Osteocyte (in vitro differentiated cells): ENCODE data around the gene RASGRP3. TPM values are rescaled to one million over a fixed set of nuclear protein-coding genes. Genes with fewer than 3 reads are reported as not detected.

Source experiments
- DNase-seq: peaks from one replicate; pipeline ENCODE4 v3.0.0; 2021; ENCODE audit warnings: mixed read lengths; ENCODE audit not compliant: unreplicated experiment; ENCODE audit errors: extremely low spot score
- H3K27ac Mint-ChIP-seq: one replicate; pipeline ENCODE4 v1.8.0; 2021; ENCODE audit warnings: mild to moderate bottlenecking, mixed read lengths; ENCODE audit not compliant: unreplicated experiment
- H3K27me3 Mint-ChIP-seq: one replicate; pipeline ENCODE4 v1.8.0; 2021; ENCODE audit warnings: mixed read lengths; ENCODE audit not compliant: unreplicated experiment
- H3K36me3 Mint-ChIP-seq: one replicate; pipeline ENCODE4 v1.8.0; 2021; ENCODE audit warnings: mixed read lengths; ENCODE audit not compliant: unreplicated experiment
- H3K4me1 Mint-ChIP-seq: one replicate; pipeline ENCODE4 v1.8.0; 2021; ENCODE audit warnings: mixed read lengths; ENCODE audit not compliant: unreplicated experiment
- H3K4me3 Mint-ChIP-seq: one replicate; pipeline ENCODE4 v1.8.0; 2021; ENCODE audit warnings: mild to moderate bottlenecking, moderate library complexity, mixed read lengths; ENCODE audit not compliant: unreplicated experiment
- H3K9me3 Mint-ChIP-seq: one replicate; pipeline ENCODE4 v1.8.0; 2021; ENCODE audit warnings: mixed read lengths; ENCODE audit not compliant: unreplicated experiment
- total RNA-seq: library from RNA; stranded (reverse); gene quantifications from 2 replicates; pipeline ENCODE4 v1.2.1, GENCODE V29; 2021
- TF ChIP-seq, protein P1 (sequence below): fragments of 200-600 bp; sonication (generic); IDR thresholded peaks from 2 replicates; pipeline ENCODE4 v1.5.0; 2021; ENCODE audit warnings: antibody characterized with exemption, mild to moderate bottlenecking, moderate library complexity

The RASGRP3 gene
- total RNA-seq, 1 donor from 2014 or later = 2.1 TPM

DNA sequence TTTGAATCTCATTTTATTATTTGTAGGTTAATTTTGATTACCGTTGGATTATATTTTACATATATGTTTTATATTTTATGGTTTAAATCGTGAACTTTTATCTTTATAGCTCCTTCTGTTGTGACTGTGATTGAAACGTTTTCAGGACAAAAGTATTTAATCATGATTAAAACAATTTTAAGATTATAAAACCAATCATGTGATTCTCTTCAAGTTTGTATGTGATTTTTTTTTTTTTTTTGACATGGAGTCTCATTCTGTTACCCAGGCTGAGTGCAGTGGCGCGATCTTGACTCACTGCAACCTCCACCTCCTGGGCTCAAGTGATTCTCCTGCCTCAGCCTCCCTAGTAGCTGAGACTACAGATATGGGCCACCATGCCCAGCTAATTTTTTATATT lies 7.2 kb upstream of the RASGRP3 start:
- Mint-ChIP-seq H3K4me1 (no peaks in the 10 kb centered on the region), H3K36me3 (no peaks in the 10 kb centered on the region), H3K27ac (no peak overlapping the region), H3K27me3 (no peaks in the 10 kb centered on the region), H3K9me3 (peaks cover 3% of the 10 kb centered on the region), H3K4me3 (no peak overlapping the region)
- TF ChIP-seq, protein P1, sequence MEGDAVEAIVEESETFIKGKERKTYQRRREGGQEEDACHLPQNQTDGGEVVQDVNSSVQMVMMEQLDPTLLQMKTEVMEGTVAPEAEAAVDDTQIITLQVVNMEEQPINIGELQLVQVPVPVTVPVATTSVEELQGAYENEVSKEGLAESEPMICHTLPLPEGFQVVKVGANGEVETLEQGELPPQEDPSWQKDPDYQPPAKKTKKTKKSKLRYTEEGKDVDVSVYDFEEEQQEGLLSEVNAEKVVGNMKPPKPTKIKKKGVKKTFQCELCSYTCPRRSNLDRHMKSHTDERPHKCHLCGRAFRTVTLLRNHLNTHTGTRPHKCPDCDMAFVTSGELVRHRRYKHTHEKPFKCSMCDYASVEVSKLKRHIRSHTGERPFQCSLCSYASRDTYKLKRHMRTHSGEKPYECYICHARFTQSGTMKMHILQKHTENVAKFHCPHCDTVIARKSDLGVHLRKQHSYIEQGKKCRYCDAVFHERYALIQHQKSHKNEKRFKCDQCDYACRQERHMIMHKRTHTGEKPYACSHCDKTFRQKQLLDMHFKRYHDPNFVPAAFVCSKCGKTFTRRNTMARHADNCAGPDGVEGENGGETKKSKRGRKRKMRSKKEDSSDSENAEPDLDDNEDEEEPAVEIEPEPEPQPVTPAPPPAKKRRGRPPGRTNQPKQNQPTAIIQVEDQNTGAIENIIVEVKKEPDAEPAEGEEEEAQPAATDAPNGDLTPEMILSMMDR = no peak
- no peak for DNase-seq

DNA sequence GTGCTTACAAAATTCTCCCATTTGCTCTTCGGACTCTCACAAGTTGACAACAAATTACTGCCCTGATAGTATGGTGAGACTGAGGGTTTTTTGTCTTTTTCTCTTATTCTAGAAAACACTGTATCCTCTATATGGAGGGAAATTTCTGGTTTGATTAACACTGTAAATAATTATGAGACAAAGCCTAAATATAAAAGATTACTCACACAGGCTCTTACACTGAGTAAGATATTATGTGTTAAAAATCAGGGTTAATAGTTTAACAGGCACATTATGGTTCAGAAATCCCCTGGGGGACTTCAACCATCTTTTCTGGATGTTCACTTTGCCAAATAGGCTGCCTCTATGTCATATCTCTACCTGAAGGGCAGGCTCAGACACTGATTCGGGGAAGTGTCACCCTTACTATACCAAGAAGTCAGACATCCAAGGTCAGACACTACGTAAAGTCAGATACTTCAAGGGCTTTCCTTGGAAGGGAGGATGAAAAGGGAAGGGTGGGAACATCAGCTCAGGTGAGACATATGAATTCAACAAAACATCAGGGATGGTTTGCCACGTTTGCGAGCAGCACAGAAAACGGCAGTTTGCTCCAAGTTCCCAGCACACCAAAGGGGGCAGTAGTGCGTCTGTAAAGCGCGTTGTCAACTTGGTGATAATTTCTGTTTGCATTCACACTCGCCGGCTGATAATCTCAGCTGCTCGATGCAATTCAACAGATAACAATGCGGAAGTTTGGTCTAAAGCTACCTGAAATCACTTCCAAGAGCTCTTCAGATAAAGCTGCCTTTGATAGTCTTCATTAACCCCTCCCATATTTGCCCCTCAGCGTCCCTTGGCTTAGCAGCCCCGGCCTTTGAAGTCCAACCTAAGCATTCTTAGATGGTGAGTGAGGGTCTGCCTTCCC lies 972 bp upstream of the RASGRP3 start:
- Mint-ChIP-seq H3K27ac (peak overlapping the region; percentile 98), H3K27me3 (no peaks in the 10 kb centered on the region), H3K36me3 (no peaks in the 10 kb centered on the region), H3K9me3 (no peaks in the 10 kb centered on the region), H3K4me3 (peak overlapping the region; percentile 86), H3K4me1 (peaks cover 24% of the 10 kb centered on the region)
- DNase-seq = peak; percentile 88
- TF ChIP-seq, protein P1 = peak; percentile 91

DNA sequence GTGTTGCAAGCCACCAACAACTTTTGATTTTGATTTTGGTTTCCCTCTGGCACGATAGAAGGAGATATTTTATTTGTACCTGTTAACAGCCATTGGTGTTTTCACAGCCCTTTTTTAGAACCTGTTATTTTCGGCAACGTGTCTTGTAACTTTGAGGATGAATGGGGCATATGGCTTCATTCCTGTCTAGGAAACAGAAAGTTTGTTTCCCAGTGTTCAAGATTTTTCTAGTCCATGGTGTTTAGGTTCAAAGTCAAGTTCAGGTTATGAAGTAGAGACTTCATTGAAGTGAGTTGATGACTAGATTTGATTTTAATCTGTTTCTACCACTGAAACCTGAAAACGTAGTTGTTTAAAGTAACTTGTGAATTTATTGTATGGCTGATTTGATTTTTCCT lies 343 bp downstream of the RASGRP3 start:
- peaks cover 24% of the 10 kb centered on the region for H3K4me1 Mint-ChIP-seq
- peak overlapping the region; percentile 86 for H3K4me3 Mint-ChIP-seq
- TF ChIP-seq, protein P1 = no peak
- H3K27ac Mint-ChIP-seq = peak overlapping the region; percentile 98
- no peaks in the 10 kb centered on the region for H3K27me3 Mint-ChIP-seq
- H3K9me3 Mint-ChIP-seq = no peaks in the 10 kb centered on the region
- H3K36me3 Mint-ChIP-seq = no peaks in the 10 kb centered on the region
- no peak for DNase-seq

DNA sequence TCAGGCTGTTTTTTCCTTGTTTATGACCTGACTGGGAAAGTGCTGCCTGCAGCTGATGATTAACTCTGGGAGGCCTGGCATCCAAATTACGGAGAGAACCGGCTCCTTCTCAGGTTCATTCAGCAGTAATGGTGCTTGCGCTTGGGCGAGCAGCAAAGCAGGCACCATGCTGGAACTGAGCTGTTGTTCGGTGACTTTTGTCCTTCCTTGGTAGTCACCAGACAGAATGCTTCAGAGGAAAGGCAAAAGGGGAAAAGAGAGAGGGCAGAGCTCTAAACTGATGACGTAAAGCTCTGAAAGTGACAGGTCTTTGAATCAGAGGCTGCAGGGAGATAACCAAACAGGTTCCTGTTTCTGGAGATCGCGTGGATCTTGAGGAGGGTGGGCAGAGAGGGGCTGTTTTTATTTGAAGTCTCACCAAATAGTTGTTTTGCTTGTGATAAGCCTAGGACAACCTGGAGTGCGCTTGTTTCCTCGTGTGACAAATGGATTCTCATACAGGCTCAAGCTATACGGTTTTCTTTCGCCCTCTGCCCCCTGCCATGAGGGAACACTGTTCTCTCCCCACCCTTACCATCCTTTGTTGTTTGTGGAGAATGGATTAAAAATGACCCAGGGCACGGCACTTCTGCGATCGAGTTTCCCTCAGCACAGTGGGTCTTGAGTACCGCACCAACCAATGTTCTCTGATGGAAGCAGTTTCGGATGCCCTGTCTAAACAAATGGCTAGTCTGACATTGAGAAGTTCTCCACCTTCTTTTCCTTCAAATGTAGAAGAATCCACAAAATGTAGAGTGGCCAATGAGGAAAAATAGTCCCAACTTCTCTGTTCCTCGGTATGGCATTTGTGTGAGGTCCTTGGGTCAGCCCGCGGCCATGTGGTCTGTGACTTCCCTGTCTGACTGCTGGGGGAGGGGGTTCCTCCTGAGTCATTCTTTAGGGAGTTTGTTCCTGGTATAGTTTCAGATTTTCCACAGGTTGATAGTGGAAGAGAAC lies 1.3 kb downstream of the RASGRP3 start:
- H3K36me3 Mint-ChIP-seq = no peaks in the 10 kb centered on the region
- H3K27me3 Mint-ChIP-seq = no peaks in the 10 kb centered on the region
- H3K9me3 Mint-ChIP-seq = no peaks in the 10 kb centered on the region
- peak overlapping the region; percentile 72 for H3K27ac Mint-ChIP-seq
- no peak for DNase-seq
- H3K4me3 Mint-ChIP-seq = peak overlapping the region; percentile 27
- TF ChIP-seq, protein P1 = no peak
- peaks cover 27% of the 10 kb centered on the region for H3K4me1 Mint-ChIP-seq
